Upper lobe of left lung (tissue), 4 donors: ENCODE data around the gene SAAL1.

Source experiments
- POLR2A ChIP-seq, 4 donors: fragments of 450-650 bp; IDR thresholded peaks; one replicate each; pipeline ENCODE4 v1.5.1; 2016 to 2017; ENCODE audit warnings: antibody characterized with exemption in 4 of 4, mild to moderate bottlenecking in 2 of 4
- POLR2AphosphoS5 ChIP-seq, 2 donors: sonication (generic); formaldehyde crosslinking; IDR thresholded peaks; one replicate each; pipeline ENCODE4 v1.5.1; 2017; ENCODE audit warnings: antibody characterized with exemption in 2 of 2
- TF ChIP-seq, protein P1 (sequence below), 6 experiments: fragments of 450-650 bp in 4 of 6; fragments of 200-600 bp in 2 of 6; sonication (generic) in 2 of 6; IDR thresholded peaks; one replicate each; pipeline ENCODE4 v1.5.1; 2016 to 2019; ENCODE audit warnings: antibody characterized with exemption in 6 of 6

DNA sequence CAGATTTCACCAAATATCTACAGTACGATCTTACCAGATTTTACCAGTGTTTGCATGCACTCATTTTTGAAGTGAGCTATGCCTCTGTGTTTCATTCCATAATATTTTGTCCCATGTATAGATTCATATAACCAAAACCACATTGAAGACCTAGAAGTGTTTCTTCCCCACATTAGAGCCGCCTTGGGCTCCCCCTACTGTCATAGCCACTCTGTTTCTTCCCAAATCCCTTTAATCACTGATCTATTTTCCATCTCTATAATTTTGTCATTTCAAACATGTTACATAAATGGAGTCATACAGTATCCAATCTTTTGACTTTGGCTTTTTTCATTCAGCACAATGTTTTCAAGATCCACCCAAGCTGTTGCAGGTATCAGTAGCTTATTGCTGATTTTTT lies 39.1 kb upstream of the SAAL1 start:
- TF ChIP-seq, protein P1, sequence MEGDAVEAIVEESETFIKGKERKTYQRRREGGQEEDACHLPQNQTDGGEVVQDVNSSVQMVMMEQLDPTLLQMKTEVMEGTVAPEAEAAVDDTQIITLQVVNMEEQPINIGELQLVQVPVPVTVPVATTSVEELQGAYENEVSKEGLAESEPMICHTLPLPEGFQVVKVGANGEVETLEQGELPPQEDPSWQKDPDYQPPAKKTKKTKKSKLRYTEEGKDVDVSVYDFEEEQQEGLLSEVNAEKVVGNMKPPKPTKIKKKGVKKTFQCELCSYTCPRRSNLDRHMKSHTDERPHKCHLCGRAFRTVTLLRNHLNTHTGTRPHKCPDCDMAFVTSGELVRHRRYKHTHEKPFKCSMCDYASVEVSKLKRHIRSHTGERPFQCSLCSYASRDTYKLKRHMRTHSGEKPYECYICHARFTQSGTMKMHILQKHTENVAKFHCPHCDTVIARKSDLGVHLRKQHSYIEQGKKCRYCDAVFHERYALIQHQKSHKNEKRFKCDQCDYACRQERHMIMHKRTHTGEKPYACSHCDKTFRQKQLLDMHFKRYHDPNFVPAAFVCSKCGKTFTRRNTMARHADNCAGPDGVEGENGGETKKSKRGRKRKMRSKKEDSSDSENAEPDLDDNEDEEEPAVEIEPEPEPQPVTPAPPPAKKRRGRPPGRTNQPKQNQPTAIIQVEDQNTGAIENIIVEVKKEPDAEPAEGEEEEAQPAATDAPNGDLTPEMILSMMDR (IDR thresholded peaks at IDR 0.05), result no peak
- TF ChIP-seq POLR2A (IDR thresholded peaks at IDR 0.05), result no peak
- no peak for TF ChIP-seq POLR2AphosphoS5 (IDR thresholded peaks at IDR 0.05)
